SU-DHL-6 (cell line): Measurements from ENCODE around the gene ZNF768.

Experiments
- H2AFZ ChIP-seq: fragments of 200-600 bp; sonication (generic); 2 replicates; pipeline ENCODE4 v1.6.1; 2014; ENCODE audit warnings: low read depth, mild to moderate bottlenecking, moderate library complexity, mixed read lengths, antibody characterized with exemption, low read length; ENCODE audit not compliant: severe bottlenecking
- H3F3A ChIP-seq: fragments of 200-600 bp; shearing (Covaris generic); 2 replicates; pipeline ENCODE4 v1.6.0; 2016; ENCODE audit warnings: antibody characterized with exemption, mild to moderate bottlenecking; ENCODE audit not compliant: insufficient read depth
- H3K27ac ChIP-seq: fragments of 200-600 bp; sonication (generic); 2 replicates; pipeline ENCODE4 v1.5.1; 2016; ENCODE audit warnings: low read depth, mild to moderate bottlenecking, low read length, moderate library complexity, mixed read lengths
- H3K27me3 ChIP-seq: fragments of 200-600 bp; sonication (generic), shearing (Covaris generic); 2 replicates; pipeline ENCODE4 v1.6.0; 2014; ENCODE audit warnings: mild to moderate bottlenecking, low read length
- H3K36me3 ChIP-seq: fragments of 200-600 bp; sonication (generic); 2 replicates; pipeline ENCODE4 v1.6.1; 2014; ENCODE audit warnings: mild to moderate bottlenecking, low read length, mixed read lengths
- H3K4me2 ChIP-seq: fragments of 300-600, 200-600 bp; shearing (Covaris generic), sonication (generic); 2 replicates; pipeline ENCODE4 v1.6.0; 2014; ENCODE audit warnings: low read length, low read depth, mild to moderate bottlenecking; ENCODE audit not compliant: poor library complexity, severe bottlenecking
- H3K4me3 ChIP-seq: fragments of 200-600 bp; sonication (generic); 2 replicates; pipeline ENCODE4 v1.5.1; 2014; ENCODE audit warnings: antibody characterized with exemption, low read length, mild to moderate bottlenecking, mixed read lengths; ENCODE audit not compliant: insufficient read depth, poor library complexity, severe bottlenecking
- H3K79me2 ChIP-seq: fragments of 200-600 bp; sonication (generic); 2 replicates; pipeline ENCODE4 v1.6.1; 2014; ENCODE audit warnings: mild to moderate bottlenecking, low read length, moderate library complexity; ENCODE audit not compliant: insufficient read depth
- H3K9ac ChIP-seq: fragments of 200-600 bp; sonication (generic); 2 replicates; pipeline ENCODE4 v1.7.0; 2014; ENCODE audit warnings: mild to moderate bottlenecking, low read length
- H3K9me2 ChIP-seq: fragments of 200-600 bp; sonication (generic); replicated peaks from 2 replicates; pipeline ENCODE4 v1.6.1; 2014; ENCODE audit warnings: low read length; ENCODE audit not compliant: insufficient read depth
- H3K9me3 ChIP-seq: fragments of 200-600 bp; sonication (generic); 2 replicates; pipeline ENCODE4 v1.6.1; 2014; ENCODE audit warnings: low read length, mixed read lengths; ENCODE audit not compliant: insufficient read depth
- H4K20me1 ChIP-seq: fragments of 200-600 bp; sonication (generic); 2 replicates; pipeline ENCODE4 v1.6.1; 2014; ENCODE audit warnings: low read depth, mild to moderate bottlenecking, antibody characterized with exemption, low read length, moderate library complexity, mixed read lengths
- EZH2phosphoT487 ChIP-seq: fragments of 200-600 bp; sonication (generic), shearing (Covaris generic); conservative IDR thresholded peaks from 2 replicates; pipeline ENCODE4 v1.6.1; 2018; ENCODE audit warnings: mild to moderate bottlenecking, antibody characterized with exemption, low read length, moderate library complexity, mixed read lengths
- TF ChIP-seq, protein P1 (sequence below): fragments of 200-600 bp; sonication (generic); IDR thresholded peaks from one replicate; pipeline ENCODE4 v1.5.1; 2017; ENCODE audit warnings: antibody characterized with exemption, mild to moderate bottlenecking, low read length, moderate library complexity; ENCODE audit not compliant: insufficient read depth, poor library complexity, severe bottlenecking

ZNF768 gene

DNA sequence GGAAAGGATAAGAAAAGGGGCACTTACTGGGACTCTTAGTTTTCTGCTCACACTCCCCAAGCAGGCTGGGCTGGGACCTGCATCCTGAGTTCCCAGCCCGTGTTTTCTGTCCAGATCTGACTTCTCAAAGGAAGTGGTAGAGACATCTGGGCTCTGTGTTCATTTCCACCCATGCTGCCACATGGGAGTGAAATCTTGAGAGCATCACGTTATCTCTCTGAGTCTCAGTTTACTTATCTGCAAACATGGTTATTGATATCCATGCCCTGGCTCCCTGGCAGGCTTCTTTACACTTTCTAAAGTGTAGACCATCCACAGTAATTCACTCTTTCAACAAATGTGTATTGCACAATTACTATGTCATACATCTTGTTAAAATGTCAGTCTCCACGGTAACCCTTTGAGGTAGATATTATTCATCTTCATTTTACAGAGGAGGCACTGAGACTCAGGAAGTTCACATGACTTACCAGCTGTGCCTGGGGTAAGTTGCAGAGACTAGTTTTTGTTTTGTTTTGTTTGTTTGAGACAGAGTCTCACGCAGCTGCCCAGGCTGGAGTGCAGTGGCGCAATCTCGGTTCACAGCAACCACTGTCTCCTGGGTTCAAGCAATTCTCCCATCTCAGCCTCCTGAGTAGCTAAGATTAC, 41.7 kb upstream of the ZNF768 start:
- Histone ChIP-seq H3K27ac (no peak overlapping the region), H3K9me3 (no peaks in the 10 kb centered on the region), H3K4me3 (no peak overlapping the region), H3K9ac (peak overlapping the region; percentile 7; the same call in 1 of the 2 replicates), H3K4me2 (no peak overlapping the region), H3F3A (no peaks in the 10 kb centered on the region), H3K36me3 (no peaks in the 10 kb centered on the region), H3K9me2 (no peaks in the 10 kb centered on the region), H3K27me3 (no peaks in the 10 kb centered on the region), H4K20me1 (no peaks in the 10 kb centered on the region), H2AFZ (no peak overlapping the region), H3K79me2 (peaks cover 9% of the 10 kb centered on the region)
- no peak for TF ChIP-seq EZH2phosphoT487
- TF ChIP-seq, protein P1, sequence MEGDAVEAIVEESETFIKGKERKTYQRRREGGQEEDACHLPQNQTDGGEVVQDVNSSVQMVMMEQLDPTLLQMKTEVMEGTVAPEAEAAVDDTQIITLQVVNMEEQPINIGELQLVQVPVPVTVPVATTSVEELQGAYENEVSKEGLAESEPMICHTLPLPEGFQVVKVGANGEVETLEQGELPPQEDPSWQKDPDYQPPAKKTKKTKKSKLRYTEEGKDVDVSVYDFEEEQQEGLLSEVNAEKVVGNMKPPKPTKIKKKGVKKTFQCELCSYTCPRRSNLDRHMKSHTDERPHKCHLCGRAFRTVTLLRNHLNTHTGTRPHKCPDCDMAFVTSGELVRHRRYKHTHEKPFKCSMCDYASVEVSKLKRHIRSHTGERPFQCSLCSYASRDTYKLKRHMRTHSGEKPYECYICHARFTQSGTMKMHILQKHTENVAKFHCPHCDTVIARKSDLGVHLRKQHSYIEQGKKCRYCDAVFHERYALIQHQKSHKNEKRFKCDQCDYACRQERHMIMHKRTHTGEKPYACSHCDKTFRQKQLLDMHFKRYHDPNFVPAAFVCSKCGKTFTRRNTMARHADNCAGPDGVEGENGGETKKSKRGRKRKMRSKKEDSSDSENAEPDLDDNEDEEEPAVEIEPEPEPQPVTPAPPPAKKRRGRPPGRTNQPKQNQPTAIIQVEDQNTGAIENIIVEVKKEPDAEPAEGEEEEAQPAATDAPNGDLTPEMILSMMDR, result no peak

DNA sequence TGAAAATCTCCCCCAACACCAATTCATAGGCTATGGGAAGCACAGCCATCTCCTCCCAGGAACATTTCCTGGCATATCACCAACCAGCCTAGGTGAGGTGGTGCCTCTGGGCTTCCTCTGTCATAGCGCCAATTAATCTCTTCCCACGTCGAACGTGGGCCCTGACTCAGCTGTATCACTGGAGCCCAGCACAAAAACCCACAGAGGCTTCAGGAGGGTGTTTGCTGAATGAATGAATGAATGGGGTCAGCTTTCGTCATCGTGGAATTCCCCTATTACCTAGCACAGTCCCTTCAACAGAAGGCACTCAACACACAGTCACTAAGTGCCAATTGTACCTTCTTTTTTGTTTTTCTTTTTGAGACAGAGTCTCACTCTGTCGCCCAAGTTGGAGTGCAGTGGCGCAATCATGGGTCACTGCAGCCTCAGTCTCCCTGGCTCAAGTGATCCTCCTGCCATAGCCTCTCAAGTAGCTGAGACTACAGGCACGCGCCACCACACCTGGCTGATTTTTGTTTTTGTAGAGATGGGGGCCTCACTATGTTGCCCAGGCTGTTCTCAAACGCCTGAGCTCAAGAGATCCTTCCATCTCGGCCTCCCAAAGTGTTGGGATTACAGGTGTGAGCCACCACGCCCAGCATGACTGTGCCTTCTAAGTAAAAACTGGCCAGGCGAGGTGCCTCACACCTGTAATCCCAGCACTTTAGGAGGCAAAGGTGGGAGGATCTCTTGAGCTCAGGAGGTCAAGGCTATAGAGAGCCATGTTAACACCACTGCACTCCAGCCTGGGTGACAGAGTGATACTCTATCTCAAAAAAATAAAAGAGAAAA, 41.0 kb upstream of the ZNF768 start:
- no peaks in the 10 kb centered on the region for H3K9me2 ChIP-seq
- H2AFZ ChIP-seq, result no peak overlapping the region
- H3K9ac ChIP-seq, result peak overlapping the region; percentile 7; the same call in 1 of the 2 replicates
- no peak overlapping the region for H3K4me3 ChIP-seq
- H3K9me3 ChIP-seq, result no peaks in the 10 kb centered on the region
- no peaks in the 10 kb centered on the region for H3K36me3 ChIP-seq
- no peak overlapping the region for H3K4me2 ChIP-seq
- no peaks in the 10 kb centered on the region for H3K27me3 ChIP-seq
- H3F3A ChIP-seq, result no peaks in the 10 kb centered on the region
- H3K27ac ChIP-seq, result no peak overlapping the region
- TF ChIP-seq, protein P1, result no peak
- no peak for TF ChIP-seq EZH2phosphoT487
- peaks cover 2% of the 10 kb centered on the region; the same call in 1 of the 2 replicates for H3K79me2 ChIP-seq
- no peaks in the 10 kb centered on the region for H4K20me1 ChIP-seq

DNA sequence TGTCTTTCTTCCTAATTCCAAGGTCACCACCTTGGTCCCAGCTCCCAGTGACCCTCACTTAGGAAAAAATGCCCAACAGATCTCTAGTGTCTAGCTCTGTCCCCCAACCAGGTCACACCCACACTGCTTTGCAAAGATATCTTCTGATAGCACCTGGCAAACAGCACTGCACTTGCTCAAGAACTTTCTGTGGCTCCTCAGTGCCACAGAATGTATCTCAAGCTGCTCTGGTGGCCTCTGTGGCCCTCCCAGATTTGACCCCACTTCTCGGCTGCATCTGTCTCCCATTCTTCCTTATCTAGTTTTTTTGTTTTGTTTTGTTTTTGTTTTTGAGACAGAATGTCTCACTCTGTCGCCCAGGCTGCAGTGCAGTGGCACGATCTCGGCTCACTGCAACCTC, 40.2 kb upstream of the ZNF768 start:
- Histone ChIP-seq H3F3A (no peaks in the 10 kb centered on the region), H3K79me2 (no peaks in the 10 kb centered on the region), H3K9me2 (no peaks in the 10 kb centered on the region), H3K9ac (no peak overlapping the region), H3K36me3 (no peaks in the 10 kb centered on the region), H3K4me3 (no peak overlapping the region), H4K20me1 (no peaks in the 10 kb centered on the region), H3K27ac (no peak overlapping the region), H3K27me3 (no peaks in the 10 kb centered on the region), H3K9me3 (no peaks in the 10 kb centered on the region), H2AFZ (no peak overlapping the region), H3K4me2 (no peak overlapping the region)
- no peak for TF ChIP-seq EZH2phosphoT487
- TF ChIP-seq, protein P1, result no peak
